ENCODE results near the gene FIGN. TPM values are rescaled to one million over a fixed set of nuclear protein-coding genes. Genes with fewer than 3 reads are reported as not detected.
A peak's percentile ranks its signal among the peaks of the same experiment; 100 is the strongest.

FIGN gene
- total RNA-seq, 1 experiment from 2014 or later = not detected

DNA sequence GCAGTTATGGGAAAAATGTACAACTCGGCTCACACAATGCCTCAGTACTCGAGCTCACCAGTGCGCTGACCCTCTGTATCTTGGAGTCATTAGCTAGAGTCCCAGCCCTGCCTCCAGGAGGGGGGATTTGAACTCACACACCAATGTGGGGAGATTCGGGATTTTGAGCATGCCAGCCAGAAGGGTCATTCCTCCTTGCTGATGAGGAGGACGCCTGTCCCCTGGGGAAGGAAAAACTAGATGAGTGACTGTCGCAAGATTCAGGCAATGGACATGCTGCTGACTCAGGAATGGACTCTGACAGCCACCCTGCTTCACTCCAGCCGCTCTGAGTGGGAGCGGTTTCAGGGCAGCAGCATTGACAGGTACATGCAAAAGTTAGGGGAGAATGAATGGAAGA, 20.6 kb downstream of the FIGN start:
- TF ChIP-seq EZH2phosphoT487 (IDR thresholded peaks at IDR 0.05; ENCODE audit: borderline replicate concordance) (no peak), EZH2 (IDR thresholded peaks at IDR 0.05) (peak; percentile 92; the same call in 1 of the 2 replicates)
- H4K20me1 ChIP-seq (ENCODE audit: insufficient read depth) = no peaks in the 10 kb centered on the region
- H3K79me2 ChIP-seq (ENCODE audit: insufficient read depth, low read length) = no peaks in the 10 kb centered on the region
- H3K4me1 ChIP-seq (ENCODE audit: control insufficient read depth in 1 of 2, insufficient read depth in 2 of 2, low read length in 2 of 2) = no peaks in the 10 kb centered on the region
- no peaks in the 10 kb centered on the region for H3K9me2 ChIP-seq (ENCODE audit: insufficient read depth)
- DNase-seq (ENCODE audit: low read depth, low spot score) (no peak), ATAC-seq (no peak)
- CTCF ChIA-PET = no interaction called here
- BruUV-seq (replicated peaks) = no TSS peak
- no peaks in the 10 kb centered on the region for H3K36me3 ChIP-seq (ENCODE audit: control insufficient read depth in 1 of 2, insufficient read depth in 2 of 2, low read length in 2 of 2)
- POLR2A ChIA-PET = no interaction called here
- no peak overlapping the region for H3K27ac ChIP-seq (ENCODE audit: low read depth, low read length)
- H3K4me2 ChIP-seq (ENCODE audit: low read length) = no peak overlapping the region
- peaks cover 75% of the 10 kb centered on the region for H3K27me3 ChIP-seq (ENCODE audit: insufficient read depth, low read length)
- H3K9ac ChIP-seq (ENCODE audit: low read length) = no peak overlapping the region
- intact Hi-C loops (cut with micrococcal nuclease) = no loop called here
- RAD21 ChIA-PET (ENCODE audit: low non-redundant PET in 1 of 2, low total read pairs in 2 of 2, uncharacterized antibody in 2 of 2, unreplicated experiment in 2 of 2) = no interaction called here
- no peak overlapping the region for H2AFZ ChIP-seq (ENCODE audit: low read depth, low read length, poor library complexity, severe bottlenecking)
- no peaks in the 10 kb centered on the region for H3K9me3 ChIP-seq (ENCODE audit: control insufficient read depth in 1 of 2, insufficient read depth in 1 of 2, low read depth in 1 of 2, low read length in 2 of 2)
- no peak overlapping the region for H3K4me3 ChIP-seq (replicated peaks in 1 of 2; ENCODE audit: low read depth in 1 of 2, low read length in 2 of 2)

DNA sequence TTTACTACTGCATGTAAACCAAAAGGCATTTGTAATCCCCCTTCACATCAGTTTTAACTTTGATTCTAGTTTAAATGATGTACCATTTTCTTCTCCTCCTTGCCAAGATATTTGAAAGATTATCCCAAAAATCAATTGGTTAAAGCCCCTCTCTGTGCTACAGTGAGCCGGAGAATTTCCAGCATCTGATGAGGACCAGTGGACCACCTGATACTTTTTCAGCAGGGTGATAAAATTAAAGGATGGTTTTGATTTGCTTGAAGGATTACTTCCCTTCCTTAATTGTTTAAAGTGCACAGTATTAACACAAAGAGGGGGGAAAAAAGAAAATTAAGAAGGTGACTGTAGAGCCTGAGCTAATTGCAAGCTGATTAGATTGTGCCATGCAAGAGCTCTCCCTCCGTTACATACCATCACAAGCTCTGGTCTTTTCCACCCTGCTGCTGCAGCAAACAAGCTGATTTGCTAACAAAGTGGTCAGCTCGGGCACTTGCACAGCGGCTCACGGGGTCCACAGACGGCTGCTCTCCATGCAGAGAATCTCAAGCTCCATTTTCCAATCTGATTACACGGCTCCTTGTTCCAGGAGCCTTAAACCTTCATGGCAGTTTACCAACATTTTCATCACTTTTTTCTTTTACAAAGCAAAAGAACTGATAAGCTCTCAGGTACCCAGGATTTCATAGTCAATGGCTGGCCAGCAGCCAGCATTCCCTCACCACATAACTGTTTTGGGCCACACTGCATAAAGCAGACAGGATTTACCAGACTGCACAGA, 22.1 kb downstream of the FIGN start:
- ATAC-seq (no peak), DNase-seq (ENCODE audit: low read depth, low spot score) (no peak)
- H3K9me2 ChIP-seq (ENCODE audit: insufficient read depth) = no peaks in the 10 kb centered on the region
- H3K4me3 ChIP-seq (replicated peaks in 1 of 2; ENCODE audit: low read depth in 1 of 2, low read length in 2 of 2) = no peak overlapping the region
- H3K27me3 ChIP-seq (ENCODE audit: insufficient read depth, low read length) = peaks cover 79% of the 10 kb centered on the region
- no peaks in the 10 kb centered on the region; the same call in 1 of the 2 replicates for H4K20me1 ChIP-seq (ENCODE audit: insufficient read depth)
- H3K9ac ChIP-seq (ENCODE audit: low read length) = no peak overlapping the region
- H3K4me1 ChIP-seq (ENCODE audit: control insufficient read depth in 1 of 2, insufficient read depth in 2 of 2, low read length in 2 of 2) = no peaks in the 10 kb centered on the region
- no peaks in the 10 kb centered on the region for H3K79me2 ChIP-seq (ENCODE audit: insufficient read depth, low read length)
- H2AFZ ChIP-seq (ENCODE audit: low read depth, low read length, poor library complexity, severe bottlenecking) = no peak overlapping the region
- intact Hi-C loops (cut with micrococcal nuclease) = no loop called here
- ChIA-PET RAD21 (ENCODE audit: low non-redundant PET in 1 of 2, low total read pairs in 2 of 2, uncharacterized antibody in 2 of 2, unreplicated experiment in 2 of 2) (no interaction called here), CTCF (no interaction called here), POLR2A (no interaction called here)
- no peaks in the 10 kb centered on the region for H3K9me3 ChIP-seq (ENCODE audit: control insufficient read depth in 1 of 2, insufficient read depth in 1 of 2, low read depth in 1 of 2, low read length in 2 of 2)
- H3K4me2 ChIP-seq (ENCODE audit: low read length) = no peak overlapping the region
- no peaks in the 10 kb centered on the region for H3K36me3 ChIP-seq (ENCODE audit: control insufficient read depth in 1 of 2, insufficient read depth in 2 of 2, low read length in 2 of 2)
- TF ChIP-seq POLR2A (IDR thresholded peaks at IDR 0.05; ENCODE audit: borderline replicate concordance, extremely low read depth, insufficient read depth, insufficient read length) (no peak), EZH2phosphoT487 (IDR thresholded peaks at IDR 0.05; ENCODE audit: borderline replicate concordance) (peak; percentile 39; the same call in 1 of the 2 replicates)
- BruUV-seq (replicated peaks) = no TSS peak
- H3K27ac ChIP-seq (ENCODE audit: low read depth, low read length) = no peak overlapping the region

Measured in HCT116 (cell line).